Measurements from ENCODE around the gene STH.
"Not testable (repeated sequence)": the region's sequence is repeated elsewhere in the genome, so short reads cannot be mapped to it uniquely, and the experiment has no call there.

Gene STH

DNA sequence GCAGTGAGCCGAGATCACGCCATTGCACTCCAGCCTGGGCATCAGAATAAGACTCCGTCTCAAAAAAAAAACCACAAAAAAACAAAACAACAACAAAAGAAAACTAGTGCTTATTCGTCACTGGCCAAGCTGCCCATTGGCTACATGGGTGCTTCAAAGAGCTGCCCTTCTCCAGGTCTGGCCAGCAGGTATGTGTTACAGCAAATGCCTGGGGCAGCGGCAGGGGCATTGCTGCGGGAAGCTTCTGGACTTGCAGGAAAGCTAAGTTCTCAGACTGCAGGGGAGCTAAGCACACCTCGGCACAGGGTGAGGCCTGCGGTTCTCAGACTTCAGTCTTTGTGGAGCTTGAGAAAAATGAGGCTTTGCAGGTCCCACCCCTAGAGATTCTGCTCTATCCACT is 4.1 kb upstream of the STH start:
- DNase-seq (ENCODE audit: low read depth in 1 of 2, low spot score in 1 of 2) = no peak
- in situ Hi-C loops (cut with HindIII; ENCODE audit: low pct_unique_long_range_greater_than_20kb, low sequenced_read_pairs) = no loop called here
- TF ChIP-seq JUND (IDR thresholded peaks at IDR 0.05; ENCODE audit: low read depth) = no peak

DNA sequence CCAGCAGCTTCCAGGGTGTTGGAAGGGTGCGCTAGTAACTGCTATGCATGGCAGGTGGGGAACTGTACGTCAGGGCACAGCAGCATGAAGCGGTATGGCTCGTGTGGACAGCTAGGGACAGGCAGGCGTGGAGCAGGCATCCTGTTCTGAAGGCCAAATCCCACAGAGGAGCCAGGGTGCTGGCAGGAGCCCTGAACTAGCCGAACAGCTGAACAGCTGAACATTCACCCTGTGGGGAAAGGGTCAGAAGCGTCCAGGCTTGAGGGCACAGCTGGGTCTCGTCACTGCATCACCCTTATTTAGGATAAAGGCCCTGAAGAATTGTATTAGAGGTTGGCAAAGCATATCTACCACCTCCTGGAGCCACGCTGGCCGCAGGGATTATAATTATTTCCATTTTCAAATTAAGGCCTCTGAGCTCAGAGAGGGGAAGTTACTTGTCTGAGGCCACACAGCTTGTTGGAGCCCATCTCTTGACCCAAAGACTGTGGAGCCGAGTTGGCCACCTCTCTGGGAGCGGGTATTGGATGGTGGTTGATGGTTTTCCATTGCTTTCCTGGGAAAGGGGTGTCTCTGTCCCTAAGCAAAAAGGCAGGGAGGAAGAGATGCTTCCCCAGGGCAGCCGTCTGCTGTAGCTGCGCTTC is 3.3 kb upstream of the STH start:
- no peak for TF ChIP-seq JUND (IDR thresholded peaks at IDR 0.05; ENCODE audit: low read depth)
- in situ Hi-C loops (cut with HindIII; ENCODE audit: low pct_unique_long_range_greater_than_20kb, low sequenced_read_pairs) = no loop called here
- no peak for DNase-seq (ENCODE audit: low read depth in 1 of 2, low spot score in 1 of 2)

DNA sequence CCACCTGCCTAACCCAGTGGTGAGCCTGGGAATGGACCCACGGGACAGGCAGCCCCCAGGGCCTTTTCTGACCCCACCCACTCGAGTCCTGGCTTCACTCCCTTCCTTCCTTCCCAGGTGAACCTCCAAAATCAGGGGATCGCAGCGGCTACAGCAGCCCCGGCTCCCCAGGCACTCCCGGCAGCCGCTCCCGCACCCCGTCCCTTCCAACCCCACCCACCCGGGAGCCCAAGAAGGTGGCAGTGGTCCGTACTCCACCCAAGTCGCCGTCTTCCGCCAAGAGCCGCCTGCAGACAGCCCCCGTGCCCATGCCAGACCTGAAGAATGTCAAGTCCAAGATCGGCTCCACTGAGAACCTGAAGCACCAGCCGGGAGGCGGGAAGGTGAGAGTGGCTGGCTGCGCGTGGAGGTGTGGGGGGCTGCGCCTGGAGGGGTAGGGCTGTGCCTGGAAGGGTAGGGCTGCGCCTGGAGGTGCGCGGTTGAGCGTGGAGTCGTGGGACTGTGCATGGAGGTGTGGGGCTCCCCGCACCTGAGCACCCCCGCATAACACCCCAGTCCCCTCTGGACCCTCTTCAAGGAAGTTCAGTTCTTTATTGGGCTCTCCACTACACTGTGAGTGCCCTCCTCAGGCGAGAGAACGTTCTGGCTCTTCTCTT is 2.6 kb upstream of the STH start:
- TF ChIP-seq JUND (IDR thresholded peaks at IDR 0.05; ENCODE audit: low read depth) = no peak
- DNase-seq (ENCODE audit: low read depth in 1 of 2, low spot score in 1 of 2) = no peak
- in situ Hi-C loops (cut with HindIII; ENCODE audit: low pct_unique_long_range_greater_than_20kb, low sequenced_read_pairs) = no loop called here

DNA sequence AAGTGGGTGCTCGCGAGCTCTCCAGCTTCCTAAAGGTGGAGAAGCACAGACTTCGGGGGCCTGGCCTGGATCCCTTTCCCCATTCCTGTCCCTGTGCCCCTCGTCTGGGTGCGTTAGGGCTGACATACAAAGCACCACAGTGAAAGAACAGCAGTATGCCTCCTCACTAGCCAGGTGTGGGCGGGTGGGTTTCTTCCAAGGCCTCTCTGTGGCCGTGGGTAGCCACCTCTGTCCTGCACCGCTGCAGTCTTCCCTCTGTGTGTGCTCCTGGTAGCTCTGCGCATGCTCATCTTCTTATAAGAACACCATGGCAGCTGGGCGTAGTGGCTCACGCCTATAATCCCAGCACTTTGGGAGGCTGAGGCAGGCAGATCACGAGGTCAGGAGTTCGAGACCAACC is 1.9 kb upstream of the STH start:
- in situ Hi-C loops (cut with HindIII; ENCODE audit: low pct_unique_long_range_greater_than_20kb, low sequenced_read_pairs) = no loop called here
- TF ChIP-seq JUND (IDR thresholded peaks at IDR 0.05; ENCODE audit: low read depth) = no peak
- no peak for DNase-seq (ENCODE audit: low read depth in 1 of 2, low spot score in 1 of 2)

DNA sequence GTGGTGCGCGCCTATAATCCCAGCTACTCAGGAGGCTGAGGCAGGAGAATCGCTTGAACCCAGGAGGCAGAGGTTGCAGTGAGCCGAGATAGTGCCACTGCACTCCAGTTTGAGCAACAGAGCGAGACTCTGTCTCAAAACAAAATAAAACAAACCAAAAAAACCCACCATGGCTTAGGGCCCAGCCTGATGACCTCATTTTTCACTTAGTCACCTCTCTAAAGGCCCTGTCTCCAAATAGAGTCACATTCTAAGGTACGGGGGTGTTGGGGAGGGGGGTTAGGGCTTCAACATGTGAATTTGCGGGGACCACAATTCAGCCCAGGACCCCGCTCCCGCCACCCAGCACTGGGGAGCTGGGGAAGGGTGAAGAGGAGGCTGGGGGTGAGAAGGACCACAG is 1.4 kb upstream of the STH start:
- no peak for TF ChIP-seq JUND (IDR thresholded peaks at IDR 0.05; ENCODE audit: low read depth)
- in situ Hi-C loops (cut with HindIII; ENCODE audit: low pct_unique_long_range_greater_than_20kb, low sequenced_read_pairs) = no loop called here
- DNase-seq (ENCODE audit: low read depth in 1 of 2, low spot score in 1 of 2) = no peak

DNA sequence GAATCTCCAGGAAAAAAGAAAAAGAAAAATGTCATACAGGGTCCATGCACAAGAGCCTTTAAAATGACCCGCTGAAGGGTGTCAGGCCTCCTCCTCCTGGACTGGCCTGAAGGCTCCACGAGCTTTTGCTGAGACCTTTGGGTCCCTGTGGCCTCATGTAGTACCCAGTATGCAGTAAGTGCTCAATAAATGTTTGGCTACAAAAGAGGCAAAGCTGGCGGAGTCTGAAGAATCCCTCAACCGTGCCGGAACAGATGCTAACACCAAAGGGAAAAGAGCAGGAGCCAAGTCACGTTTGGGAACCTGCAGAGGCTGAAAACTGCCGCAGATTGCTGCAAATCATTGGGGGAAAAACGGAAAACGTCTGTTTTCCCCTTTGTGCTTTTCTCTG is 845 bp downstream of the STH start:
- no peak for DNase-seq (ENCODE audit: low read depth in 1 of 2, low spot score in 1 of 2)
- no peak for TF ChIP-seq JUND (IDR thresholded peaks at IDR 0.05; ENCODE audit: low read depth)
- in situ Hi-C loops (cut with HindIII; ENCODE audit: low pct_unique_long_range_greater_than_20kb, low sequenced_read_pairs) = no loop called here

DNA sequence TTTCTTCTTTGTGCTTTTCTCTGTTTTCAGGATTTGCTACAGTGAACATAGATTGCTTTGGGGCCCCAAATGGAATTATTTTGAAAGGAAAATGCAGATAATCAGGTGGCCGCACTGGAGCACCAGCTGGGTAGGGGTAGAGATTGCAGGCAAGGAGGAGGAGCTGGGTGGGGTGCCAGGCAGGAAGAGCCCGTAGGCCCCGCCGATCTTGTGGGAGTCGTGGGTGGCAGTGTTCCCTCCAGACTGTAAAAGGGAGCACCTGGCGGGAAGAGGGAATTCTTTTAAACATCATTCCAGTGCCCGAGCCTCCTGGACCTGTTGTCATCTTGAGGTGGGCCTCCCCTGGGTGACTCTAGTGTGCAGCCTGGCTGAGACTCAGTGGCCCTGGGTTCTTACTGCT is 1.2 kb downstream of the STH start:
- in situ Hi-C loops (cut with HindIII; ENCODE audit: low pct_unique_long_range_greater_than_20kb, low sequenced_read_pairs) = no loop called here
- TF ChIP-seq JUND (IDR thresholded peaks at IDR 0.05; ENCODE audit: low read depth) = no peak

DNA sequence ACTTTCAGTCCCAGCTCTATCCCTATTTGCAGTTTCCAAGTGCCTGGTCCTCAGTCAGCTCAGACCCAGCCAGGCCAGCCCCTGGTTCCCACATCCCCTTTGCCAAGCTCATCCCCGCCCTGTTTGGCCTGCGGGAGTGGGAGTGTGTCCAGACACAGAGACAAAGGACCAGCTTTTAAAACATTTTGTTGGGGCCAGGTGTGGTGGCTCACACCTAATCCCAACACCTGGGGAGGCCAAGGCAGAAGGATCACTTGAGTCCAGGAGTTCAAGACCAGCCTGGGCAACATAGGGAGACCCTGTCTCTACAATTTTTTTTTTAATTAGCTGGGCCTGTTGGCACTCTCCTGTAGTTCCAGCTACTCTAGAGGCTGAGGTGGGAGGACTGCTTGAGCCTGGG is 1.7 kb downstream of the STH start:
- TF ChIP-seq JUND (IDR thresholded peaks at IDR 0.05; ENCODE audit: low read depth) = no peak
- in situ Hi-C loops (cut with HindIII; ENCODE audit: low pct_unique_long_range_greater_than_20kb, low sequenced_read_pairs) = no loop called here
- DNase-seq (ENCODE audit: low read depth in 1 of 2, low spot score in 1 of 2) = no peak

More for the DNA sequence above, 1.2 kb downstream of the STH start:
- DNase-seq (ENCODE audit: low read depth in 1 of 2, low spot score in 1 of 2) = no peak

DNA sequence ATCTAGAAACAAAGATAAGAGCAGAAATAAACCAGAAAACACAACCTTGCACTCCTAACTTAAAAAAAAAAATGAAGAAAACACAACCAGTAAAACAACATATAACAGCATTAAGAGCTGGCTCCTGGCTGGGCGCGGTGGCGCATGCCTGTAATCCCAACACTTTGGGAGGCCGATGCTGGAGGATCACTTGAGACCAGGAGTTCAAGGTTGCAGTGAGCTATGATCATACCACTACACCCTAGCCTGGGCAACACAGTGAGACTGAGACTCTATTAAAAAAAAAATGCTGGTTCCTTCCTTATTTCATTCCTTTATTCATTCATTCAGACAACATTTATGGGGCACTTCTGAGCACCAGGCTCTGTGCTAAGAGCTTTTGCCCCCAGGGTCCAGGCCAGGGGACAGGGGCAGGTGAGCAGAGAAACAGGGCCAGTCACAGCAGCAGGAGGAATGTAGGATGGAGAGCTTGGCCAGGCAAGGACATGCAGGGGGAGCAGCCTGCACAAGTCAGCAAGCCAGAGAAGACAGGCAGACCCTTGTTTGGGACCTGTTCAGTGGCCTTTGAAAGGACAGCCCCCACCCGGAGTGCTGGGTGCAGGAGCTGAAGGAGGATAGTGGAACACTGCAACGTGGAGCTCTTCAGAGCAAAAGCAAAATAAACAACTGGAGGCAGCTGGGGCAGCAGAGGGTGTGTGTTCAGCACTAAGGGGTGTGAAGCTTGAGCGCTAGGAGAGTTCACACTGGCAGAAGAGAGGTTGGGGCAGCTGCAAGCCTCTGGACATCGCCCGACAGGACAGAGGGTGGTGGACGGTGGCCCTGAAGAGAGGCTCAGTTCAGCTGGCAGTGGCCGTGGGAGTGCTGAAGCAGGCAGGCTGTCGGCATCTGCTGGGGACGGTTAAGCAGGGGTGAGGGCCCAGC is 2.6 kb downstream of the STH start:
- no peak for TF ChIP-seq JUND (IDR thresholded peaks at IDR 0.05; ENCODE audit: low read depth)
- in situ Hi-C loops (cut with HindIII; ENCODE audit: low pct_unique_long_range_greater_than_20kb, low sequenced_read_pairs) = no loop called here
- DNase-seq (ENCODE audit: low read depth in 1 of 2, low spot score in 1 of 2) = no peak

DNA sequence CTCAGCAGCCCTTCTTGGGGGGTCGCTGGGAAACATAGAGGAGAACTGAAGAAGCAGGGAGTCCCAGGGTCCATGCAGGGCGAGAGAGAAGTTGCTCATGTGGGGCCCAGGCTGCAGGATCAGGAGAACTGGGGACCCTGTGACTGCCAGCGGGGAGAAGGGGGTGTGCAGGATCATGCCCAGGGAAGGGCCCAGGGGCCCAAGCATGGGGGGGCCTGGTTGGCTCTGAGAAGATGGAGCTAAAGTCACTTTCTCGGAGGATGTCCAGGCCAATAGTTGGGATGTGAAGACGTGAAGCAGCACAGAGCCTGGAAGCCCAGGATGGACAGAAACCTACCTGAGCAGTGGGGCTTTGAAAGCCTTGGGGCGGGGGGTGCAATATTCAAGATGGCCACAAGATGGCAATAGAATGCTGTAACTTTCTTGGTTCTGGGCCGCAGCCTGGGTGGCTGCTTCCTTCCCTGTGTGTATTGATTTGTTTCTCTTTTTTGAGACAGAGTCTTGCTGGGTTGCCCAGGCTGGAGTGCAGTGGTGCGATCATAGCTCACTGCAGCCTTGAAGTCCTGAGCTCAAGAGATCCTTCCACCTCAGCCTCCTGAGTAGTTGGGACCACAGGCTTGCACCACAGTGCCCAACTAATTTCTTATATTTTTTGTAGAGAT is 3.4 kb downstream of the STH start:
- TF ChIP-seq JUND (IDR thresholded peaks at IDR 0.05; ENCODE audit: low read depth) = no peak
- DNase-seq (ENCODE audit: low read depth in 1 of 2, low spot score in 1 of 2) = peak; percentile 78 to 84
- in situ Hi-C loops (cut with HindIII; ENCODE audit: low pct_unique_long_range_greater_than_20kb, low sequenced_read_pairs) = no loop called here

DNA sequence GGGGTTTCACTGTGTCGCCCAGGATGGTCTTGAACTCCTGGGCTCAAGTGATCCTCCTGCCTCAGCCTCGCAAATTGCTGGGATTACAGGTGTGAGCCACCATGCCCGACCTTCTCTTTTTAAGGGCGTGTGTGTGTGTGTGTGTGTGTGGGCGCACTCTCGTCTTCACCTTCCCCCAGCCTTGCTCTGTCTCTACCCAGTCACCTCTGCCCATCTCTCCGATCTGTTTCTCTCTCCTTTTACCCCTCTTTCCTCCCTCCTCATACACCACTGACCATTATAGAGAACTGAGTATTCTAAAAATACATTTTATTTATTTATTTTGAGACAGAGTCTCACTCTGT is 3.9 kb downstream of the STH start:
- in situ Hi-C loops (cut with HindIII; ENCODE audit: low pct_unique_long_range_greater_than_20kb, low sequenced_read_pairs) = no loop called here
- DNase-seq (ENCODE audit: low read depth in 1 of 2, low spot score in 1 of 2) = no peak
- TF ChIP-seq JUND (IDR thresholded peaks at IDR 0.05; ENCODE audit: low read depth) = no peak

DNA sequence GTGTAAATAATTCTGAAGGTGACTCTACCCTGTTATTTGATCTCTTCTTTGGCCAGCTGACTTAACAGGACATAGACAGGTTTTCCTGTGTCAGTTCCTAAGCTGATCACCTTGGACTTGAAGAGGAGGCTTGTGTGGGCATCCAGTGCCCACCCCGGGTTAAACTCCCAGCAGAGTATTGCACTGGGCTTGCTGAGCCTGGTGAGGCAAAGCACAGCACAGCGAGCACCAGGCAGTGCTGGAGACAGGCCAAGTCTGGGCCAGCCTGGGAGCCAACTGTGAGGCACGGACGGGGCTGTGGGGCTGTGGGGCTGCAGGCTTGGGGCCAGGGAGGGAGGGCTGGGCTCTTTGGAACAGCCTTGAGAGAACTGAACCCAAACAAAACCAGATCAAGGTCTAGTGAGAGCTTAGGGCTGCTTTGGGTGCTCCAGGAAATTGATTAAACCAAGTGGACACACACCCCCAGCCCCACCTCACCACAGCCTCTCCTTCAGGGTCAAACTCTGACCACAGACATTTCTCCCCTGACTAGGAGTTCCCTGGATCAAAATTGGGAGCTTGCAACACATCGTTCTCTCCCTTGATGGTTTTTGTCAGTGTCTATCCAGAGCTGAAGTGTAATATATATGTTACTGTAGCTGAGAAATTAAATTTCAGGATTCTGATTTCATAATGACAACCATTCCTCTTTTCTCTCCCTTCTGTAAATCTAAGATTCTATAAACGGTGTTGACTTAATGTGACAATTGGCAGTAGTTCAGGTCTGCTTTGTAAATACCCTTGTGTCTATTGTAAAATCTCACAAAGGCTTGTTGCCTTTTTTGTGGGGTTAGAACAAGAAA is 5.1 kb downstream of the STH start:
- peak in 1 of 2 experiments; percentile 55 for DNase-seq (ENCODE audit: low read depth in 1 of 2, low spot score in 1 of 2)
- no peak for TF ChIP-seq JUND (IDR thresholded peaks at IDR 0.05; ENCODE audit: low read depth)
- in situ Hi-C loops (cut with HindIII; ENCODE audit: low pct_unique_long_range_greater_than_20kb, low sequenced_read_pairs) = no loop called here

DNA sequence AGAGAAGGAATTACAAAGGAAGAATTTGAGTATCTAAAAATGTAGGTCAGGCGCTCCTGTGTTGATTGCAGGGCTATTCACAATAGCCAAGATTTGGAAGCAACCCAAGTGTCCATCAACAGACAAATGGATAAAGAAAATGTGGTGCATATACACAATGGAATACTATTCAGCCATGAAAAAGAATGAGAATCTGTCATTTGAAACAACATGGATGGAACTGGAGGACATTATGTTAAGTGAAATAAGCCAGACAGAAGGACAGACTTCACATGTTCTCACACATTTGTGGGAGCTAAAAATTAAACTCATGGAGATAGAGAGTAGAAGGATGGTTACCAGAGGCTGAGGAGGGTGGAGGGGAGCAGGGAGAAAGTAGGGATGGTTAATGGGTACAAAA is 7.0 kb downstream of the STH start:
- DNase-seq (ENCODE audit: low read depth in 1 of 2, low spot score in 1 of 2); in situ Hi-C loops (cut with HindIII; ENCODE audit: low pct_unique_long_range_greater_than_20kb, low sequenced_read_pairs): not testable (repeated sequence)

Measured in T47D (cell line).